SU-DHL-6 (cell line): ENCODE results near the gene SRD5A3.

Experiments
- H2AFZ ChIP-seq: fragments of 200-600 bp; sonication (generic); 2 replicates; pipeline ENCODE4 v1.6.1; 2014; ENCODE audit warnings: low read depth, mild to moderate bottlenecking, moderate library complexity, mixed read lengths, antibody characterized with exemption, low read length; ENCODE audit not compliant: severe bottlenecking
- H3F3A ChIP-seq: fragments of 200-600 bp; shearing (Covaris generic); 2 replicates; pipeline ENCODE4 v1.6.0; 2016; ENCODE audit warnings: antibody characterized with exemption, mild to moderate bottlenecking; ENCODE audit not compliant: insufficient read depth
- H3K27ac ChIP-seq: fragments of 200-600 bp; sonication (generic); 2 replicates; pipeline ENCODE4 v1.5.1; 2016; ENCODE audit warnings: low read depth, mild to moderate bottlenecking, low read length, moderate library complexity, mixed read lengths
- H3K27me3 ChIP-seq: fragments of 200-600 bp; sonication (generic), shearing (Covaris generic); 2 replicates; pipeline ENCODE4 v1.6.0; 2014; ENCODE audit warnings: mild to moderate bottlenecking, low read length
- H3K36me3 ChIP-seq: fragments of 200-600 bp; sonication (generic); 2 replicates; pipeline ENCODE4 v1.6.1; 2014; ENCODE audit warnings: mild to moderate bottlenecking, low read length, mixed read lengths
- H3K4me2 ChIP-seq: fragments of 300-600, 200-600 bp; shearing (Covaris generic), sonication (generic); 2 replicates; pipeline ENCODE4 v1.6.0; 2014; ENCODE audit warnings: low read length, low read depth, mild to moderate bottlenecking; ENCODE audit not compliant: poor library complexity, severe bottlenecking
- H3K4me3 ChIP-seq: fragments of 200-600 bp; sonication (generic); 2 replicates; pipeline ENCODE4 v1.5.1; 2014; ENCODE audit warnings: antibody characterized with exemption, low read length, mild to moderate bottlenecking, mixed read lengths; ENCODE audit not compliant: insufficient read depth, poor library complexity, severe bottlenecking
- H3K79me2 ChIP-seq: fragments of 200-600 bp; sonication (generic); 2 replicates; pipeline ENCODE4 v1.6.1; 2014; ENCODE audit warnings: mild to moderate bottlenecking, low read length, moderate library complexity; ENCODE audit not compliant: insufficient read depth
- H3K9ac ChIP-seq: fragments of 200-600 bp; sonication (generic); 2 replicates; pipeline ENCODE4 v1.7.0; 2014; ENCODE audit warnings: mild to moderate bottlenecking, low read length
- H3K9me2 ChIP-seq: fragments of 200-600 bp; sonication (generic); replicated peaks from 2 replicates; pipeline ENCODE4 v1.6.1; 2014; ENCODE audit warnings: low read length; ENCODE audit not compliant: insufficient read depth
- H3K9me3 ChIP-seq: fragments of 200-600 bp; sonication (generic); 2 replicates; pipeline ENCODE4 v1.6.1; 2014; ENCODE audit warnings: low read length, mixed read lengths; ENCODE audit not compliant: insufficient read depth
- H4K20me1 ChIP-seq: fragments of 200-600 bp; sonication (generic); 2 replicates; pipeline ENCODE4 v1.6.1; 2014; ENCODE audit warnings: low read depth, mild to moderate bottlenecking, antibody characterized with exemption, low read length, moderate library complexity, mixed read lengths
- CTCF ChIP-seq: fragments of 200-600 bp; sonication (generic); IDR thresholded peaks from one replicate; pipeline ENCODE4 v1.5.1; 2017; ENCODE audit warnings: antibody characterized with exemption, mild to moderate bottlenecking, low read length, moderate library complexity; ENCODE audit not compliant: insufficient read depth, poor library complexity, severe bottlenecking
- EZH2phosphoT487 ChIP-seq: fragments of 200-600 bp; sonication (generic), shearing (Covaris generic); conservative IDR thresholded peaks from 2 replicates; pipeline ENCODE4 v1.6.1; 2018; ENCODE audit warnings: mild to moderate bottlenecking, antibody characterized with exemption, low read length, moderate library complexity, mixed read lengths

Gene SRD5A3

GRCh38 chr4:55376698-55377097 is 30.7 kb downstream of the SRD5A3 start:
- H3K4me3 ChIP-seq: no peak overlapping the region
- H3K27ac ChIP-seq: no peak overlapping the region
- no peak overlapping the region for H2AFZ ChIP-seq
- no peaks in the 10 kb centered on the region for H4K20me1 ChIP-seq
- H3K9me3 ChIP-seq: no peaks in the 10 kb centered on the region
- no peaks in the 10 kb centered on the region for H3K27me3 ChIP-seq
- no peaks in the 10 kb centered on the region for H3F3A ChIP-seq
- H3K9ac ChIP-seq: no peak overlapping the region
- TF ChIP-seq CTCF: no peak
- TF ChIP-seq EZH2phosphoT487: no peak
- H3K36me3 ChIP-seq: no peaks in the 10 kb centered on the region
- no peaks in the 10 kb centered on the region for H3K79me2 ChIP-seq
- H3K9me2 ChIP-seq: no peaks in the 10 kb centered on the region
- H3K4me2 ChIP-seq: no peak overlapping the region

- no peaks in the 10 kb centered on the region for H3F3A ChIP-seq
- no peaks in the 10 kb centered on the region for H3K79me2 ChIP-seq
- H3K9ac ChIP-seq: no peak overlapping the region
- no peak overlapping the region for H2AFZ ChIP-seq
- H3K9me3 ChIP-seq: no peaks in the 10 kb centered on the region
- TF ChIP-seq CTCF (no peak), EZH2phosphoT487 (no peak)
- H4K20me1 ChIP-seq: no peaks in the 10 kb centered on the region
- H3K36me3 ChIP-seq: no peaks in the 10 kb centered on the region
- H3K27ac ChIP-seq: no peak overlapping the region
- no peak overlapping the region for H3K4me2 ChIP-seq
- H3K27me3 ChIP-seq: no peaks in the 10 kb centered on the region
- H3K4me3 ChIP-seq: no peak overlapping the region
- no peaks in the 10 kb centered on the region for H3K9me2 ChIP-seq
These were observed 32.8 kb downstream of the SRD5A3 start for GRCh38 chr4:55378617-55379467.

DNA sequence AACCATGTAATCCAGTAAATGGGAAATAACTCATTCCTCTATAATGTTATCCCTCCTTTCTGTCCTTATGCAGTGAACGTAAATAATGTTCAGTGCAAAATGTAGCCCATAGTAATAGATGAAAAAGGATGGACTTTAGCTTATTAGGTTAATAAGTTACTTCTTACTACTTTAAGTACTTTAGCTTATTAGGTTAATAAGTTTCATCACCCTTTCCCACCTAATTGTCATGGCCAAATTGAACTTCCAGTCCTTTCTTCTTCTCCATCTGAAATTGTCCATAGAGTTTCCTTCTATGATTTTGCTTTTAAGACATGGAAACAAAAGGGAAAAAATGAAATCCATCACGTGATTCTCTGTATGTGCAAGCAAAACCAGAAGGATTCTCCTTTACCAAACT is 34.5 kb downstream of the SRD5A3 start:
- Histone ChIP-seq H3K79me2 (no peaks in the 10 kb centered on the region), H4K20me1 (no peaks in the 10 kb centered on the region), H2AFZ (no peak overlapping the region), H3K36me3 (no peaks in the 10 kb centered on the region), H3K4me2 (no peak overlapping the region), H3F3A (no peaks in the 10 kb centered on the region), H3K9me3 (no peaks in the 10 kb centered on the region), H3K4me3 (no peak overlapping the region), H3K27ac (no peak overlapping the region), H3K9ac (no peak overlapping the region), H3K9me2 (no peaks in the 10 kb centered on the region), H3K27me3 (no peaks in the 10 kb centered on the region)
- no peak for TF ChIP-seq CTCF
